H1 (cell line): Measurements from ENCODE around the gene SRRM2. TPM values are rescaled to one million over a fixed set of nuclear protein-coding genes. Genes with fewer than 3 reads are reported as not detected.

Experiments used
- CTCF ChIA-PET: fragments of 300-600 bp; sonication (Branson Sonifier 250); formaldehyde crosslinking; loops from one replicate; lab custom pipeline; 2021; ENCODE audit not compliant: partially characterized antibody; lab: Charles Lee
- POLR2A ChIA-PET: fragments of 300-600 bp; sonication (Branson Sonifier 250); formaldehyde crosslinking; loops from one replicate; lab custom pipeline; 2021; ENCODE audit warnings: inconsistent platforms; ENCODE audit not compliant: partially characterized antibody; lab: Charles Lee
- DNase-seq, 2 experiments: peaks; one replicate each; pipeline versions ENCODE4 v3.0.0 to v3.0.0-alpha.2; 2010 to 2022; ENCODE audit warnings: low spot score in 2 of 2, low read depth in 1 of 2, mixed read lengths in 1 of 2
- FAIRE-seq: peaks from 2 replicates; lab custom pipeline; 2011; peaks lifted over from hg19 to GRCh38; lab: Jason Lieb, UNC
- H2AFZ ChIP-seq: 2 replicates; pipeline ENCODE4 v1.8.1; 2012; ENCODE audit warnings: low read length, inconsistent platforms
- H2AK5ac ChIP-seq: 2 replicates; pipeline ENCODE4 v1.6.1; 2013; ENCODE audit warnings: low read depth, low read length
- H2BK120ac ChIP-seq: replicated peaks from 2 replicates; pipeline ENCODE3; 2013; ENCODE audit warnings: low read depth, low read length, inconsistent platforms
- H2BK12ac ChIP-seq: 2 replicates; pipeline ENCODE4 v1.6.1; 2013; ENCODE audit warnings: low read depth, low read length
- H2BK15ac ChIP-seq: 2 replicates; pipeline ENCODE4 v1.6.1; 2013; ENCODE audit warnings: low read length
- H2BK20ac ChIP-seq: 2 replicates; pipeline ENCODE4 v1.6.1; 2013; ENCODE audit warnings: low read length
- H2BK5ac ChIP-seq: 2 replicates; pipeline ENCODE4 v1.6.1; 2013; ENCODE audit warnings: low read depth, low read length
- H3K14ac ChIP-seq: 2 replicates; pipeline ENCODE4 v1.6.1; 2013; ENCODE audit warnings: inconsistent platforms; ENCODE audit not compliant: insufficient read length
- H3K18ac ChIP-seq: 2 replicates; pipeline ENCODE4 v1.6.1; 2013; ENCODE audit warnings: low read length; ENCODE audit errors: extremely low read depth
- H3K23ac ChIP-seq: 2 replicates; pipeline ENCODE4 v1.6.1; 2013; ENCODE audit warnings: inconsistent platforms; ENCODE audit not compliant: insufficient read length
- H3K23me2 ChIP-seq: 2 replicates; pipeline ENCODE4 v1.6.1; 2013; ENCODE audit warnings: low read depth, low read length
- H3K27ac ChIP-seq: 2 replicates; pipeline ENCODE4 v1.6.1; 2011; ENCODE audit warnings: low read depth, low read length, inconsistent platforms
- H3K27me3 ChIP-seq, 4 experiments: replicated peaks in 1 of 4; 1 replicate in 1 of 4; 2 replicates in 3 of 4; pipeline versions ENCODE4 v1.6.1 to v1.8.1; 2011 to 2013; ENCODE audit warnings: low read length in 3 of 4, mild to moderate bottlenecking in 3 of 4, inconsistent platforms in 2 of 4, mixed read lengths in 2 of 4, moderate library complexity in 1 of 4; ENCODE audit not compliant: control insufficient read depth in 3 of 4, insufficient read depth in 3 of 4; ENCODE audit errors: extremely low read depth in 1 of 4
- H3K36me3 ChIP-seq, 4 experiments: 2 replicates each; pipeline versions ENCODE4 v1.6.1 to v1.8.1; 2011 to 2013; ENCODE audit warnings: mild to moderate bottlenecking in 4 of 4, low read length in 3 of 4, moderate library complexity in 2 of 4, control low read depth in 1 of 4, inconsistent platforms in 1 of 4; ENCODE audit not compliant: insufficient read depth in 4 of 4, control insufficient read depth in 2 of 4
- H3K4ac ChIP-seq: replicated peaks from 2 replicates; pipeline ENCODE3; 2013; ENCODE audit warnings: low read length, low read depth, mixed read lengths, inconsistent platforms; ENCODE audit not compliant: insufficient read length
- H3K4me1 ChIP-seq, 4 experiments: replicated peaks in 1 of 4; 1 replicate in 1 of 4; 2 replicates in 3 of 4; pipeline versions ENCODE4 v1.6.1 to v1.8.1; 2011 to 2013; ENCODE audit warnings: low read length in 3 of 4, inconsistent platforms in 2 of 4, mixed read lengths in 1 of 4; ENCODE audit not compliant: insufficient read depth in 4 of 4, control insufficient read depth in 3 of 4
- H3K4me2 ChIP-seq, 2 experiments: 2 replicates each; pipeline versions ENCODE4 v1.6.1 to v1.8.1; 2011 to 2013; ENCODE audit warnings: low read depth in 2 of 2, low read length in 2 of 2, control low read depth in 1 of 2, inconsistent platforms in 1 of 2, mild to moderate bottlenecking in 1 of 2; ENCODE audit not compliant: insufficient read depth in 1 of 2
- H3K4me3 ChIP-seq, 4 experiments: fragments of 200-600, 300-600 bp in 1 of 4; sonication (generic), shearing (Covaris generic), sonication (Bioruptor Twin) in 1 of 4; 2 replicates each; pipeline versions ENCODE4 v1.5.1 to v1.8.1; 2011 to 2016; ENCODE audit warnings: low read length in 4 of 4, low read depth in 3 of 4, control low read depth in 2 of 4, inconsistent platforms in 2 of 4, mild to moderate bottlenecking in 2 of 4, mixed read lengths in 1 of 4, moderate library complexity in 1 of 4; ENCODE audit not compliant: insufficient read depth in 2 of 4; ENCODE audit errors: extremely low read depth in 1 of 4
- H3K56ac ChIP-seq: replicated peaks from 2 replicates; pipeline ENCODE3; 2013; ENCODE audit warnings: low read depth, mild to moderate bottlenecking, mixed read lengths, low read length, inconsistent platforms; ENCODE audit not compliant: insufficient read length
- H3K79me1 ChIP-seq: 2 replicates; pipeline ENCODE4 v1.6.1; 2013; ENCODE audit warnings: low read depth, low read length, control low read depth
- H3K79me2 ChIP-seq, 2 experiments: 2 replicates each; pipeline versions ENCODE4 v1.6.1 to v1.8.1; 2012 to 2013; ENCODE audit warnings: low read length in 2 of 2, mild to moderate bottlenecking in 2 of 2, inconsistent platforms in 1 of 2; ENCODE audit not compliant: insufficient read depth in 2 of 2, control insufficient read depth in 1 of 2
- H3K9ac ChIP-seq, 4 experiments: replicated peaks in 1 of 4; 1 replicate in 1 of 4; 2 replicates in 3 of 4; pipeline versions ENCODE4 v1.6.1 to v1.8.1; 2011 to 2013; ENCODE audit warnings: low read depth in 3 of 4, low read length in 3 of 4, control low read depth in 2 of 4, mild to moderate bottlenecking in 2 of 4, moderate library complexity in 2 of 4, inconsistent platforms in 1 of 4; ENCODE audit errors: extremely low read depth in 1 of 4
- H3K9me3 ChIP-seq, 2 experiments: 2 replicates each; pipeline versions ENCODE4 v1.6.1 to v1.8.1; 2012 to 2013; ENCODE audit warnings: mild to moderate bottlenecking in 2 of 2, moderate library complexity in 2 of 2, control low read depth in 1 of 2, inconsistent platforms in 1 of 2, low read depth in 1 of 2, low read length in 1 of 2, mixed read lengths in 1 of 2; ENCODE audit not compliant: insufficient read depth in 2 of 2
- H4K20me1 ChIP-seq, 2 experiments: replicated peaks in 1 of 2; 2 replicates each; pipeline versions ENCODE3 to v1.8.1; 2011 to 2013; ENCODE audit warnings: inconsistent platforms in 2 of 2, low read length in 2 of 2, mild to moderate bottlenecking in 1 of 2; ENCODE audit not compliant: insufficient read depth in 2 of 2, control insufficient read depth in 1 of 2
- H4K5ac ChIP-seq: 2 replicates; pipeline ENCODE4 v1.6.1; 2013; ENCODE audit warnings: low read length, low read depth, mixed read lengths, inconsistent platforms; ENCODE audit not compliant: insufficient read length
- H4K8ac ChIP-seq: 2 replicates; pipeline ENCODE4 v1.8.0; 2013; ENCODE audit warnings: mild to moderate bottlenecking, moderate library complexity, low read length, inconsistent platforms; ENCODE audit not compliant: insufficient read depth; ENCODE audit errors: extremely low read depth
- H4K91ac ChIP-seq: replicated peaks from 2 replicates; pipeline ENCODE3; 2013; ENCODE audit warnings: low read length, mixed read lengths, inconsistent platforms; ENCODE audit not compliant: insufficient read length
- BRCA1 ChIP-seq: IDR thresholded peaks from 2 replicates; pipeline ENCODE4 v1.6.1; 2012; ENCODE audit warnings: low read depth, low read length, improper control_type of control experiment
- CTBP2 ChIP-seq: IDR thresholded peaks from 2 replicates; pipeline ENCODE4 v1.7.0; 2011; ENCODE audit warnings: borderline replicate concordance, mild to moderate bottlenecking, moderate library complexity, mixed read lengths, low read length; ENCODE audit not compliant: insufficient read depth, insufficient read length
- EGR1 ChIP-seq: IDR thresholded peaks from 2 replicates; pipeline ENCODE4 v1.6.1; 2011; ENCODE audit warnings: low read depth, low read length, borderline replicate concordance
- MAX ChIP-seq: IDR thresholded peaks from 2 replicates; pipeline ENCODE4 v1.6.1; 2012; ENCODE audit warnings: inconsistent platforms
- PHF8 ChIP-seq: fragments of 200-600 bp; sonication (generic); conservative IDR thresholded peaks from 2 replicates; pipeline ENCODE4 v1.7.1; 2012; ENCODE audit warnings: low read depth, mild to moderate bottlenecking, inconsistent platforms, low read length, moderate library complexity
- RXRA ChIP-seq: IDR thresholded peaks from 2 replicates; pipeline ENCODE4 v1.6.1; 2011; ENCODE audit warnings: low read depth, mild to moderate bottlenecking, low read length, moderate library complexity; ENCODE audit not compliant: insufficient read depth
- SAP30 ChIP-seq: fragments of 300-600 bp; sonication (generic); IDR thresholded peaks from 2 replicates; pipeline ENCODE4 v1.7.1; 2012; ENCODE audit warnings: low read length, moderate library complexity, mild to moderate bottlenecking, inconsistent platforms; ENCODE audit not compliant: insufficient read depth, insufficient replicate concordance
- TAF1 ChIP-seq: IDR thresholded peaks from 2 replicates; pipeline ENCODE4 v1.6.1; 2011; ENCODE audit warnings: mild to moderate bottlenecking, low read depth, low read length
- WGBS, 2 experiments: shearing (Covaris generic) in 1 of 2; methylation state at CpG; one replicate each; pipeline versions ENCODE4 v1.1.6 to v1.1.7; 2013 to 2015; ENCODE audit warnings: low lambda C conversion rate in 2 of 2, mixed read lengths in 2 of 2, inconsistent platforms in 1 of 2, low coverage in 1 of 2, missing lambda C conversion rate in 1 of 2; ENCODE audit not compliant: insufficient replicate concordance in 2 of 2, insufficient coverage in 1 of 2, insufficient read length in 1 of 2; ENCODE audit errors: extremely low coverage in 1 of 2, missing lambda C conversion rate in 1 of 2; 5-methylcytosine and 5-hydroxymethylcytosine counted together
- polyA plus RNA-seq, 7 experiments: library from polyadenylated mRNA; depleted of rRNA in 3 of 7; stranded (reverse) in 5 of 7; unstranded in 2 of 7; fragments of >200 nt in 5 of 7; fragments of 200-250 nt in 2 of 7; gene quantifications; 1 replicate in 5 of 7; 2 replicates in 1 of 7; 4 replicates in 1 of 7; pipeline versions ENCODE4 v1.2.1 to v1.2.3, GENCODE V29; 2011 to 2013; ENCODE audit warnings: missing spikeins in 2 of 7, mixed read lengths in 2 of 7
- total RNA-seq: library from RNA; stranded (reverse); fragmentation: NEBNext Ultra II Directional; extraction: Animal tissue kit (Norgen Biotek cat#: 25700); gene quantifications from 2 replicates; pipeline ENCODE4 v1.2.1, GENCODE V29; 2021

The SRRM2 gene
- total and polyA plus RNA-seq, 2 of the 8 experiments (the other 6 are each of a cell fraction or from before 2014, with no cell fraction given): 300 to 579 TPM

- peaks cover 4 to 24% (median 17%) of the 10 kb centered on the region in 4 experiments for H3K36me3 ChIP-seq
- H3K27ac ChIP-seq: peak overlapping the region; percentile 99
- peak overlapping the region; percentile 82 to 99 for H3K4me2 ChIP-seq
- ChIA-PET CTCF (interaction anchor here (0.7 to 1.2 kb wide), 2 partner anchors 17 to 26 kb away, joined by 3 read pairs; no protein-coding TSS in a partner anchor), POLR2A (interaction anchor here (0.9 to 8.3 kb wide), 19 partner anchors 8 to 217 kb away, joined by 3 to 180 read pairs (median 7); partner anchors contain the start of genes ELOB, KCTD5 and PRSS27)
- peak overlapping the region; percentile 93 to 99 (median 98) for H3K9ac ChIP-seq
- no peak overlapping the region for H2BK20ac ChIP-seq
- no peak for DNase-seq
- H3K79me2 ChIP-seq: peaks cover 47 to 60% of the 10 kb centered on the region in 2 experiments
- 1% methylated on average over 38 of the region's 82 CpGs; no CpG with 5 or more reads in 1 of the 2 experiments for WGBS, 2 experiments
- no peak overlapping the region for H2AFZ ChIP-seq
- H3K23me2 ChIP-seq: peaks cover 8% of the 10 kb centered on the region; the same call in 1 of the 2 replicates
- peak overlapping the region; percentile 100 for H4K8ac ChIP-seq
- peak overlapping the region; percentile 75 to 93 (median 88) for H3K4me3 ChIP-seq
- H2BK12ac ChIP-seq: peak overlapping the region; percentile 75
- peaks cover 5% of the 10 kb centered on the region for H3K79me1 ChIP-seq
- H3K56ac ChIP-seq: peak overlapping the region; percentile 87
- H4K5ac ChIP-seq: peak overlapping the region; percentile 69
- H4K91ac ChIP-seq: no peak overlapping the region
- H3K4me1 ChIP-seq: peaks cover 2 to 8% (median 5%) of the 10 kb centered on the region in 4 experiments; a peak in 6 of 7 replicates
- no peak overlapping the region for H3K23ac ChIP-seq
- H2BK5ac ChIP-seq: peak overlapping the region; percentile 100
- no peak overlapping the region for H2BK15ac ChIP-seq
- no peaks in the 10 kb centered on the region for H3K27me3 ChIP-seq
- peak overlapping the region; percentile 100 for H3K18ac ChIP-seq
- H2BK120ac ChIP-seq: no peak overlapping the region
- FAIRE-seq: no peak
- no peak overlapping the region for H3K14ac ChIP-seq
- no peaks in the 10 kb centered on the region for H3K9me3 ChIP-seq
- H2AK5ac ChIP-seq: no peak overlapping the region
- H4K20me1 ChIP-seq: peaks cover 21 to 22% of the 10 kb centered on the region in 2 experiments
- peak overlapping the region; percentile 76 for H3K4ac ChIP-seq
- TF ChIP-seq EGR1 (no peak), MAX (peak; percentile 79), SAP30 (no peak), RXRA (no peak), BRCA1 (no peak), TAF1 (no peak), PHF8 (no peak), CTBP2 (no peak)
These were observed 653 bp downstream of the SRRM2 start for GRCh38 chr16:2752850-2753732.
